ENCODE measurements around the gene DYNLT5.
"Not testable (repeated sequence)": the region's sequence is repeated elsewhere in the genome, so short reads cannot be mapped to it uniquely, and the experiment has no call there.

The DYNLT5 gene

DNA sequence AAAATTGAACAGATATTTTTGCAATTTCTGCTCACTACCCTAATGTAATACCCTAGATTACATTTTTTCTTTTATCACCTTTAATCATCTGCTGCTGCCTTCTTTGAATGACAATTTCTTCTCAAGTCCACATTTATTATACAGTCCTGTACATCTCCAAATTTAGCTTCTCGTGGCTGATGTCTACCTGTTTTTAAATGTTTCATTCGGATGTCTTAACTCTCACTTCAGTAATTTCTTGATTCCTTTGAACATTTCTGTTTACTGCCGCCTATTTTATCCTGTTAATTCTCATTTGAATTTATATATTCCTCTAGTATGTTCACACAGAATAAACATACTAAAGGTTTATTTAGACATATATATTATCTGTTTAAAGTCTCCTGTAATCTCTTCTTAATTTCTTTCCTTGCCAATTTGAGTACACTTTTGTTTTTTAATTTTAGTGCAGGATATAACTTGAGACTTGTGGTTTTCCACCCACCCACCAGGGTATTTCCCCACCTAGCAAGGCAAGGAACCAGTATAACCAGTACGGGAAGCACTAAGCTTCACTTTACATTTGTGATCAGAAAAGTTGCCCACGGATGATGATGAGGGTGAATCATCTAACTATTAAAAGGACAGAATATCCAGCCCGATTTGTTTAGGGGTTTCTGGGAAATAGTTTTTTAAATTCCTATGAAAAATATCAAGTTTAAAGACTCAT lies 36.1 kb downstream of the DYNLT5 start:
- DNase-seq (ENCODE audit: low spot score): peak; percentile 10

DNA sequence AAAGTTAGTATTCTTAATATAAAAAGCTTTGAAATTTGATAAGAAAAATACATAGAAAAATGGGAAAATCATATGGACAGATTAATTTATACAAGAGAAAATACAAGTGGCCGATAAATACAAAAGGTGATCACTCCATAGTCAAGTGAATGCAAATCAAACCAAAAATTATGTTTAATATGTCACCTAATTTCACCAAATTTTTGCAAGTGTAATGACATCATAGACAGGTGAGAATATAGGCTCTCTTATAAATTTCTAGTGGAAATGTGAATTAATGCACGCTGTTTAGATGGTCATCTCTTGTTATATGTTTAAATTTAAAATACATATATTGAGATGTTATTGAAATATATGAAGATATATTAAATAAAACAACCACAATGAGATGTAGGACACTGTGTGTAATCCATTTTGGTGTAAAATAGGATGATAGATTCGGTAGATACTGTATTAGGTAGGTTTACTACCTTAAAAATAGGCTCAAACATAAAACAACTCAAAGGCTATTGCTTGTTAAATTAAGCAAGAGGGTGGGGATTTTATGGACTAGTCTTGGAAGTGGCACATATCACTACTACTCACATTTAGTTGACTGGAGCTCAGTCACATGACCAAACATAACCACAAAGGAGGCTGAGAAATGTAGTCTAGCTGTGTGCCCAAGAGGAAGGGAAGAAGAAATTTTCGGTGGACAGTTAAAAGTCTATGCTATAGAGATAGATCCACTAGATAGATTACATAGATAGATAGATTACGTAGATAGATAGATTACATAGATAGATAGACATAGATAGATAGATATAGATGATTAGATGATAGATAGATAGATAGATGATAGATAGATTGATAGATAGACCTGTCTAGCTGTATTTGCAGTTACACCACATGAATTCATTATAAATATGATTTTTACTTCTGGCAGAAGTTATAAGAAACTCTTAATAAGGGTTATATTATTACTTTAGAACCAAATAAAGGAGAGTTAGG lies 39.7 kb downstream of the DYNLT5 start:
- no peak for DNase-seq (ENCODE audit: low spot score)

DNA sequence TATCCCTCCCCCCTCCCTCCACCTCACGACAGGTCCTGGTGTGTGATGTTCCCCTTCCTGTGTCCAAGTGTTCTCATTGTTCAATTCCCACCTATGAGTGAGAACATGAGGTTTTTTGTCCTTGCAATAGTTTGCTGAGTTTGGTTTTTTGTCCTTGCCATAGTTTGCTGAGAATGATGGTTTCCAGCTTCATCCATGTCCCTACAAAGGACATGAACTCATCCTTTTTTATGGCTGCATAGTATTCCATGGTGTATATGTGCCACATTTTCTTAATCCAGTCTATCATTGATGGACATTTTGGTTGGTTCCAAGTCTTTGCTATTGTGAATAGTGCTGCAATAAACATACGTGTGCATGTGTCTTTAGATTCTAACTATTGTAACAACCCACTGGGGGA lies 43.6 kb downstream of the DYNLT5 start:
- DNase-seq (ENCODE audit: low spot score): not testable (repeated sequence)

DNA sequence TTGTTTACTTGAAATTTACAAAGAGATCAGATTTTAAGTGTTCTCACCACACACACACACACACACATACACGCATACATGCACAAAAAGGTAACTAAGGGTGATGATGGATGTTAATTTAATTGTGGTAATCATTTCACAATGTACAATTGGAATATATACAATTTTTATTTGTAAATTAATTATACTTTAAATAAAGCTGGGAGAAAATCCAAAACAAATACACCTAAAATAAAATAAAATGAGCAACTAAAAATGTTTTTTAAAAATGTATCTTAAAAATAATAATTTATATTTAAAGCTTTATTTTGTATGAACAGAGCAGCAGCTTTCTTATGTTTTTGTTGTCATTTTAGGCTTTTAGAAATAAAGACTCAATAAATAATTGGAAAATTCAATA lies 57.0 kb downstream of the DYNLT5 start:
- no peak for DNase-seq (ENCODE audit: low spot score)

DNA sequence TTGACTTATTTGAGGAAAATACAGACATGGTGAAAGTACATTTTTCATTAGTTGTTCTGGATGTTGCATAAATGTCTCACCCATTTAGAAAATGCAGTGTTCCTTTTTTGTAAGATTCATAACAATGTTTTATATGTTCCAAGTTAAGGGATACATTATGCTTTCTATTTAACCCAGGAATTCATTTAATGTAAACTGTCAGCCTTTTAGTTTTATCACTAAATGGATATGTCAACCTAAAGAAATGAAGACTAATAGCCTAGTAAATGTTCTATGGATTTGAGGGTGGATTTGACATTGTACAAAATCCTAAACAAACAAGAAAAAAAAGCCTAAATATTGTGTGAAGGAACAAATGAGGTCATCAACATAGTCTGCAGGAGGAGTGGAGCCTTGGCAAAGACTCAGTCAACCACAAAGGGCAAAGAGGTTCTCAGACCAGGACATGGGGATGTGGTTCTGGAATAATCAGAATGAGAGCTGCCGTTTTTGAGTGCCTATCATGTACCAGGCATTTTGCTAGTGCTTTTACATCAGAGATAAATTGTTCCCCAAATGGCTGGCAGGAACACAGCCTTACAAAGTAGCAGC lies 57.6 kb downstream of the DYNLT5 start:
- DNase-seq (ENCODE audit: low spot score): no peak

DNA sequence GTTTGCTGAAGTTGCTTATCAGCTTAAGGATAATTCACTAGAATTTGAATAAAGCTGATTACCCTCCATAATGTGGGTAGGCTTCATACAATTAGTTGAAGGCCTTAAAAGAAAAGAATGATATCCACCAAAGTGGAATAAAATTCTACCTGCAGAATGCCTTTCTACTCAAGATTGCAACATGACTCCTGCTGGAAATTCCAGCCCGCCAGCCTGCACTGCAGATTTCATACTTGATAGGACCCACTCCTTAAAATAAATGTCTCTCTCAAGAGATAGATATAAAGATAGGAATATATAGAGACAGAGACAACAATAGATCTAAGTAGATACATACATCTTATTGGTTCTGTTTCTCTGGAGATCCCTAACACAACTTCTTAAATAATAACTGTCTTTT lies 72.5 kb downstream of the DYNLT5 start:
- DNase-seq (ENCODE audit: low spot score): no peak

Data from germinal center (tissue), 1 donor.